ENCODE measurements around the gene MEAK7.

The MEAK7 gene

GRCh38 chr16:84504420-84505248, at the start of gene MEAK7:
Gene MEAK7 (minus strand): TSS chr16:84504659. CDS start chr16:84498086, 6,573 bp downstream.
- DNase-seq: peak; percentile 96

DNA sequence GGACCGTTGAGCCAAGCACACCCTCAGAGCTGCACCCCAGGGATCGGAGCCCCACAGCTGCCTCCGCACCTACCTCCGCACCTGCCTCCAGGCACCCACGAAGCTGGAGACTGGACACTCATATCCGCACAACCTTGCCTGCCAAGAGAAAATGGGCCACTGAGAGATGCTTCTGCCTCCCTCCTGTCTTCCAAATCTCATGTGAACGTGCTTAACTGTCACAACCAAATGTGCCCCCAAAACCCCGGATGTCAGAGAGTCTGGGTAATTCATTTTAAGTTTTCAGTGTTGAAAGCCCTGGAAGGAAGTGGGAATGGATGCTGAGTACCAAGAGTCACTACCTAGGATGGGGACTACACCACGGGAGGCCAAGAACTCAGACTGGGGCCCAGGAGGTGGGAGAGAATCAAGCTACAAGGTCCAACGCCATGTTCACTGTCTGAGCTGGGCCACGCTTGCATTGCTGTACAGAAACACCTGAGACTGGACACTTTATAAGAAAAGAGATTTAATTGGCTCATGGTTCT, 49.5 kb upstream of the MEAK7 start:
- peak; percentile 34 for DNase-seq

DNA sequence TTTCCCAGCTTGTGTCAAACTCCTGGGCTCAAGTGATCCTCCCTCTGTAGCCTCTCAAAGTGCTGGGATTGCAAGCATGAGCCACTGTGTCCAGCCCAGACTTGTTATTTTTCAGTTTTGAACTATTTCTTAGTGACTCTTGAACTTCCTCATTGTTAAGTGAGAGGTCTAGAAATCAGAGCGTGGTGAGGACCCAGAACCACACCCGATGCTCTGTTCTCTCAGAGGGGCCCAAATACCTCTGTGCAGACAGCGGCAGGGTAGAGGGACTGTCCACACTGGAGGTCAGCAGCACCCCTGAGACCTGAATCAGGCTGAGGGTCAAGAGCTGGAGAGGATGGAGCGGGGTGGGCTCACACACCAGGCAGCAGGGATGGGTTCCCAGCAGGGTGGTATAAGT, 47.7 kb upstream of the MEAK7 start:
- no peak for DNase-seq

- DNase-seq: no peak
Observed at GRCh38 chr16:84550096-84550495, 45.6 kb upstream of the MEAK7 start.

GRCh38 chr16:84548971-84549844, 44.7 kb upstream of the MEAK7 start:
- DNase-seq: peak; percentile 68

- no peak for DNase-seq
Observed at GRCh38 chr16:84548508-84548907, 44.0 kb upstream of the MEAK7 start.

GRCh38 chr16:84547546-84548061, 43.1 kb upstream of the MEAK7 start:
- no peak for DNase-seq

GRCh38 chr16:84546669-84547545, 42.4 kb upstream of the MEAK7 start:
- no peak for DNase-seq

- DNase-seq: no peak
Observed at GRCh38 chr16:84545114-84545737, 40.8 kb upstream of the MEAK7 start.

DNA sequence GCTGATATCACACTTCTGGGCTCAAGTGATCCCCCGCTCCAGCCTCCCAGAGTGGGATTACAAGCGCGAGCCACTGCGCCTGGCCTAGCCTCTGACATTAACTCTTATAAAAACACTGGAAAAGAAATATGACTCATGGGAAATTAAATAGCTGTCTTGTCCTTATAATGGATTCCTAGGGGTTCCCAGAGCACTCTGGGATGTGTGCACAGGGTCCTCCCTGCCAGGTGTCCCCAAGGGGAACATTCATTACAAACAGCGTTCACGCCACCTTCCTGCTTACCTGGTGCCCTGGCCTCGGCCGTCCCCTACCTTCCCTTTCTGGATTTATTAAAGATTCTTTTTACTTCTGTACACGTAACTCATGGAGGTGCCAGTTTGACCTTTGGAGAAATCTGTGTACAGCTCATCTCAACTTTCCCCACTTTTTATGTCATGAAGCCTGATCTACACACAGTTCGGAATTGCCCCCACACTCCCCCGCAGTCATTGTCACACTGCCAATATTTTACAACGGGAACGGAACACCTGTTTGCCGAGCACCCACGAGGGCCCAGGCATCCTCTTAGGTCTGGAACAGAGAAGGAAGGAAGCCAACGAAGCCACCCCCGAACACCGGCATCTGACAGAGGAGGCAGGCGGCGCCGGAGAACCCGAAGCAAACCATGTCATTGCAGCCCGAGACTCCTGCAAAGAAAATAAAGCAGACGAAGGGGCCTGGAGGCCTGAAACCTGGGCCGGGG, 39.7 kb upstream of the MEAK7 start:
- DNase-seq: peak; percentile 61

DNA sequence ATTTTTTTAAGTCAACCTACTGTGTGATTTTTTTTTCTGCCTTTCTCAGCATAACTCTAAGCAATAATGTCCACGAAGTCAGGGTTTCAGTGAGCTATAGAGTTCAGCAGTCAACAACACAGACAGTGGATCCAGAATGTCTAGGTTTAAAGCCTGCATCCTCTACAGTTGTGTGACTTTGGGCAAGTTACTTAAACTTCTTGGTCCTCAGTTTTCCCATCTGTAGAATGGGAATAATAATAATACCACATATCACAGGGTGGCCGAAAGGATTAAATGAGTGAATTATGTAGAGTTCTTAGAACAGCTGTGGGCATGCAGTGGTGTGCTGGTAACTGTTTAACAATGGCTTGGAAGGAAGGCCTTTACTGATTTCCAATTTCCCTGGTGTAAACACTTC, 38.8 kb upstream of the MEAK7 start:
- no peak for DNase-seq

- DNase-seq: no peak
Observed at GRCh38 chr16:84541999-84542817, 37.7 kb upstream of the MEAK7 start.

GRCh38 chr16:84540194-84540593, 35.7 kb upstream of the MEAK7 start:
- DNase-seq: no peak

DNA sequence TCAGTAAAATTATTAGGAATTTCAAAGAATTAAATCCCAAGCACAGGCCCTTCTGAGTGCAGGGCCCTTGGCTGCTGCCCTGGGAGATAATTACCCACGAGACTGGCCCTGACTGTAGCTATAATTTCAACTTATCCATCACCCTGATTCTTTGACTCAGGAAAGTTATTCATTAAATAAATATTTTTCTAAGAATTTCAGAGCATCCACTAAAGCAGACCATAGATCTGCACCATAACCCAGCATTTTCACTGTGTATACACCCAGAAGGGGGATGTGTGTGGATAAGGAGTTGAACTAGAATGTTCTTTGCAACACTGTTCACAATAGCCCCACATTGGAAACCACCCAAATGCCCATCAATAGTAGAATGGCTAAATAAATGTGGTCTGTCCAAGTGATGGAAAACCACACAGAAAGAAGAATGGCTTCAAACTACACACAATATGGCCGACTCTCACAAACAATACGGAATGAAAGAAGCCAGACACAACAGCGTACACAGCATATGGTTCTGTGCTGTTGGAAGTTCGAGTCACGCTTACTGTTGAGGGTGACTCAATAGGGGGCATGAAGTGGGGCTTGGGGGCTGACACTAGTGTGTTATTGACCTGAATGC, 33.9 kb upstream of the MEAK7 start:
- no peak for DNase-seq

- DNase-seq: no peak
Observed at GRCh38 chr16:84537491-84538151, 33.2 kb upstream of the MEAK7 start.

DNA sequence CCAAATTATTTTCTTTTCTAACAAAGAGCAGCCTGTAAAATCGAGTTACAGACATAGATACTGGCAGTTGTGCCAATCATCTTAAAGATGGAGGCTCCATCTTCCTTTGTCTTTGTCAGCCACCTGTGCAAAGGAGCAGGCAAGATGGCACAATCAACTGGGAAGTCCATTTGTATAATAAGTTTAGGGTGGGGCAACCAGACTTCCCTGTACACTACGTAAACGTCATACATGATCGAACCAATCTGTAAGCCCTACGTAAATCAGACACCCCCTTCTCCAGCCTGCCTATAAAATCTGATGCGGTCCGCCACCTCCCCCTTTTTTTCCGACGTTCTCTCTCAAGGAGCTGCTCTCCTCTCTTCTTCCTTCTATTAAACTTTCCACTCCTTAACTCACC, 31.4 kb upstream of the MEAK7 start:
- DNase-seq: no peak

GRCh38 chr16:84535408-84535807, 30.9 kb upstream of the MEAK7 start:
- no peak for DNase-seq

- DNase-seq: no peak
Observed at GRCh38 chr16:84534815-84535214, 30.4 kb upstream of the MEAK7 start.

DNA sequence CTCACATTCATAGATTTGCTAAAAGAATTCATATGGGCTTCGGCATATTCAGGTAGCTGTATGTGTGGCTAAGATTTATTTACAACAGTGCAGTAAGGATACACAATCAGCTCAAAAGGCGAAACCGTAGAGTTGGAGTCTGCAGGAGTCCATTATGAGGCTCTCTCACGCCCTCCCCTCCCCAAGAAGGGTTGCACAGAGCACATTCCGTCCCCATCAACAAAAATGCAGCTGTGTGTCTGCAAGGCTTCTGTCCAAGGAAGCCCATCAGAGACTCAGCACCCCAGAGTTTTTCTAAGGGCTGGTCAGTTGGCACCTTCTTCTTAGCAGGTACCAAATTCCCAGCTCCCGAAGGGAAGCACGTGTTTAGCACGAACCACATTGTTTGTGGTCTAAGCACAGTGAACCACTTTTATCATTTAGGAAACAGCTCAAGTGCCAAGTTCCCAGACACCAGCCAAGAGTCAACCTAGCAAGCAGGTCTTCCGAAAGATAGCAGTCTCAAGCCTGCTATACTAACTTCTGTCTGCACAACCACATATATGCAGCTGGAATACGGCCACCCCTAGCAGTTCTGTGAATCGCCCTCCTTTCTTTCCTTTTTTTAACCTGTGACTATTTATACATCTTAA, 28.5 kb upstream of the MEAK7 start:
- no peak for DNase-seq
